Cardiac fibroblast (primary cell): ENCODE data around the gene EDN1.
A peak's percentile ranks its signal among the peaks of the same experiment; 100 is the strongest.

Experiments used
- DNase-seq, 2 donors: peaks; one replicate each; pipeline versions ENCODE4 v3.0.0 to v3.0.0-alpha.2; 2010; ENCODE audit warnings: low read depth in 2 of 2
- H3K4me3 ChIP-seq, 2 donors: replicated peaks in 1 of 2; 1 replicate in 1 of 2; 2 replicates in 1 of 2; pipeline ENCODE4 v1.5.1; 2011; ENCODE audit warnings: low read depth in 2 of 2, low read length in 2 of 2, mild to moderate bottlenecking in 2 of 2, moderate library complexity in 1 of 2
- TF ChIP-seq, protein P1 (sequence below): IDR thresholded peaks from one replicate; pipeline ENCODE4 v1.5.1; 2011; ENCODE audit warnings: low read depth, mild to moderate bottlenecking, low read length, inconsistent platforms

EDN1 gene

DNA sequence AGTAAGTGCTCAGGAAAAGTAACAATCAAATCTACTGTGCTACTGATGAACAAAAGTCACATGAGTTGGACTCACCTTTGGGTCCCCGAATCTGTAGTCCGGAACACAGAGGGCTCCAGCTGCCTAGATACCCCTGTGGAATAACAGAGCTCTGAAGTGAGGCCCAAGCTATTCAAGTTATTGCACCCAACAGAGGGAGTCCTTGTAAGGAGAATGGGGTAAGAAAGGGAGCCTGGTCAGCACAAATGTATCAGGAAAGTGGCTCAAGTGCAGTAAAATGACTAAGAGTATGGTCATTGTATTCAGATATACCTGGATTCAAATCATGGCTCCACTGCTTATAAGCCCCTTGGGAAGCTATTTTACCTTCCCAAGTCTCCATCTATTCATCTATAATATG lies 20.9 kb downstream of the EDN1 start:
- no peak overlapping the region for H3K4me3 ChIP-seq
- DNase-seq = peak in 1 of 2 donors; percentile 56
- TF ChIP-seq, protein P1, sequence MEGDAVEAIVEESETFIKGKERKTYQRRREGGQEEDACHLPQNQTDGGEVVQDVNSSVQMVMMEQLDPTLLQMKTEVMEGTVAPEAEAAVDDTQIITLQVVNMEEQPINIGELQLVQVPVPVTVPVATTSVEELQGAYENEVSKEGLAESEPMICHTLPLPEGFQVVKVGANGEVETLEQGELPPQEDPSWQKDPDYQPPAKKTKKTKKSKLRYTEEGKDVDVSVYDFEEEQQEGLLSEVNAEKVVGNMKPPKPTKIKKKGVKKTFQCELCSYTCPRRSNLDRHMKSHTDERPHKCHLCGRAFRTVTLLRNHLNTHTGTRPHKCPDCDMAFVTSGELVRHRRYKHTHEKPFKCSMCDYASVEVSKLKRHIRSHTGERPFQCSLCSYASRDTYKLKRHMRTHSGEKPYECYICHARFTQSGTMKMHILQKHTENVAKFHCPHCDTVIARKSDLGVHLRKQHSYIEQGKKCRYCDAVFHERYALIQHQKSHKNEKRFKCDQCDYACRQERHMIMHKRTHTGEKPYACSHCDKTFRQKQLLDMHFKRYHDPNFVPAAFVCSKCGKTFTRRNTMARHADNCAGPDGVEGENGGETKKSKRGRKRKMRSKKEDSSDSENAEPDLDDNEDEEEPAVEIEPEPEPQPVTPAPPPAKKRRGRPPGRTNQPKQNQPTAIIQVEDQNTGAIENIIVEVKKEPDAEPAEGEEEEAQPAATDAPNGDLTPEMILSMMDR = peak; percentile 19

DNA sequence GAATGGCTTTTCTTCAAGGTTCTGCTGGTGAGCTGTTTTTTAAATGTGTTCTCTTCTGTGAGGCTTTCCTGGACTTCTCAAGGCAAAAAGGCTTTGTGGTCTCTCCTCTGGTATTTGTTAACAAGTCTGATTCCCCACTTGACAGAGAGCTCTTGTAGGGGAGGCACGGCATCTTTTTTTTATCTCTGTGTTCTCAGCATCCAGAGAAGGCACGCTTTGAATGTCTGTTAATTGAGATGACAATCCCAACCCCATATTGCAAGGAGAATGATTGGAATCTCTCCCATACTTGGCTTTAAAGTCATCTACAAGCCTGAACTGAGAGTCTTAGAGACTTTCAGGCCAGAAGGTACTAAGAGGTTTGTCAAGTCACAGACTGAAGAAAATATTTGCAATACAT lies 22.6 kb downstream of the EDN1 start:
- TF ChIP-seq, protein P1 = no peak
- DNase-seq = no peak
- H3K4me3 ChIP-seq = no peak overlapping the region

DNA sequence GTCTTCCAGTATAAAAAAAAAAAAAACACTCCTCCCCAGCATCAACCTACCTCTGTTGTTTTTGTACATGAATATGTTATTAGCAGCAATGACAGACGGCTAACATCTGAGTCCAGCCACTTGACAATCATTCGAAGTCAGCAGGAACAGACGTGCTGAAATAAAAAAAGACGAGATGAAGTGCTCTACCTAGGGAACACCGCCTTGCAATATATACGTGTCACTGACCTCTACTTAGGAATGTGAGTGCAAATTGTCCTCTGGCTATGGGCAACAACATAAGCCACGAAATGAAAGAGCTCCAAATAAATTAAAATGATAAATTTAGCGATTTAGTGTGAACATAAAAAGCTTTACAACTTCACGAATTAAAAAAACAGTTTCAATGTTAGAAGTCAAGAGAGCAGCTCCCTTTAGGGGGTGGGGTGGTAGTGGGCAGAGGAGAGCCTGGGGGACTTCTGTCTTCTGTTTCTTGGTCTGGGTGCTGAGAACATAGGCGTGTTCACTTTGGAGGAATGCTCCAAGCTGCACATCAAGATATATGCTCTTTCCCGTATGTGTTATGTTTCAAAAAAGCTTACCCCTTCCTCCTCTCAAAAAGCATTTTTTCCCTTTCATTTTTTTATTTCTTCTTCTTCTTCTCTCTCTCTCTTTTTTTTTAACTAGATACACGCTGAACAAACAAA lies 23.3 kb downstream of the EDN1 start:
- no peak for DNase-seq
- TF ChIP-seq, protein P1 = no peak
- no peak overlapping the region for H3K4me3 ChIP-seq

DNA sequence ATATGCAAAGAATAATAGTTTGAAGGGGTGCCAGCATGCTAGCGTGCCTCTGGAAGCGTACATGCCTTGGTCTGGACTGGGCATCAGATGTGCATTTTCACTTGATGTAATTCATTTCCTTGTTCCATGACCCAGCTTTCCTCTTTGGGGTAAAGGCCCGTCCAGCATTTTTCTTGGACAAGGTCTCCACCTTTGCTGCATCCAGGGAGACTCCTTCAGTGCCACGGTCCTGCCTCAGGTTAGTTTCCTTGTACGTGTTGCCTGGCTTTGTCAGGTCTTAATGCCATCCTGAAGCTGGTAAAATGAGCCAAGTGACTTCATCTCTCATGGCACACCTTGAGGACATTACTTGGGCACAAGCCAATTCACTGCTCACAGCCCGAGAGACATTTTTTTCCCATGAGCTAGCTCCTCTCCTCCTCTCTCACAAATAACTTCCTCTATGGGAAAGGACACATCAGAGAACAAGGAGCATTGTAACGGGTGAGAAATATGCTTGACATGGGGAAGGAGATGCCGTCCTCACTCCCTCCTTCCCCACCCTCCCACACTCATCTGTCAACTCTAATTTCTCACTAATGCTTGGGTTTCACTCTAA lies 23.9 kb downstream of the EDN1 start:
- peak; percentile 47 to 85 for DNase-seq
- no peak overlapping the region for H3K4me3 ChIP-seq
- TF ChIP-seq, protein P1 = no peak

- DNase-seq = no peak
- TF ChIP-seq, protein P1 = no peak
- no peak overlapping the region for H3K4me3 ChIP-seq
Measured at GRCh38 chr6:12314751-12315150, 24.6 kb downstream of the EDN1 start.

DNA sequence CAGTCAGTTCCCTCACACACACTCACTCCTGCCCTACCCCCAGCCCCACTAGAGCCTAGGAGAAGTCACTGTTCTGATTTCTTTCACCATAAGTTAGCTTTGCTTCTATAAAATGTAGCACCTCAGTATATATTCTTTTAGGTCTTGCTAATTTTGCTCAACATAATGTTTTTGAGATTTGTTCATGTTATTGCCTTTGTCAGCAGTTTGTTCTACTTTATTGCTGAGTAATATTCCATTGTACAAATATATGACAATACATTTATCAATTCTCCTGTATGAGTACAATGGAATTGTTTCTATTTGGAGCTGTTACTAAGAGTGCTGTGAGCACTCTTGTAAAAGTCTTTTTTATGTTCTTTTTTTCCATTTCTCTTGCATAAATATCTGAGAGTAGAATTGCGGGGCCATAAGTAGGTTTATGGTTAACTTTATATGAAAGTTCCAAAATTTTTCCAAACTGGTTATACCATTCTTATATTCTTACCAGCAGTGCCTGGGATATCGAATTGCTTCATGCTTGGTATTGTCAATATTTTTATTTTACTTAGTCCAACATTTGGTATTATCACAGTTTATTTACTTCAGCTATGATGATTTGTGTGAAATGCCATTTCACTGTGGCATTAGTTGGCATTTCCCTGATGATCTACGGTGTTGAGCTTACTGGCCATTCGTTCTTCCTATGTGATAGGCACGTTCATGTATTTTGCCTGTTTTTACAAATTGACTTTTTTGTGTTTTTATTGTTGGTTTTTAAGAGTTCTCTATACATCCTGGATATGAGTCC lies 25.3 kb downstream of the EDN1 start:
- DNase-seq = no peak
- no peak overlapping the region for H3K4me3 ChIP-seq
- TF ChIP-seq, protein P1 = no peak
